ENCODE data around the gene CCDC167. TPM values are rescaled to one million over a fixed set of nuclear protein-coding genes. Genes with fewer than 3 reads are reported as not detected.

CCDC167 gene
- total RNA-seq, 1 donor from 2014 or later, result 29.7 TPM

- FAIRE-seq (no peak), DNase-seq (ENCODE audit: low read depth) (no peak)
- TF ChIP-seq CTCF (IDR thresholded peaks at IDR 0.05; ENCODE audit: insufficient read depth, low read length, severe bottlenecking), result no peak
- Histone ChIP-seq H3K27me3 (ENCODE audit: control insufficient read depth, insufficient read depth, low read length) (no peaks in the 10 kb centered on the region), H3K4me3 (ENCODE audit: low read depth, low read length) (no peak overlapping the region), H3K36me3 (ENCODE audit: control insufficient read depth, insufficient read depth, low read length) (no peaks in the 10 kb centered on the region)
Measured at GRCh38 chr6:37495244-37495934, 4.3 kb downstream of the CCDC167 start.

- Histone ChIP-seq H3K36me3 (ENCODE audit: control insufficient read depth, insufficient read depth, low read length) (no peaks in the 10 kb centered on the region), H3K27me3 (ENCODE audit: control insufficient read depth, insufficient read depth, low read length) (no peaks in the 10 kb centered on the region), H3K4me3 (ENCODE audit: low read depth, low read length) (no peak overlapping the region)
- DNase-seq (ENCODE audit: low read depth), result no peak
- no peak for FAIRE-seq
- no peak for TF ChIP-seq CTCF (IDR thresholded peaks at IDR 0.05; ENCODE audit: insufficient read depth, low read length, severe bottlenecking)
Measured at GRCh38 chr6:37493661-37493995, 6.1 kb downstream of the CCDC167 start.

GRCh38 chr6:37492991-37493660 lies 6.6 kb downstream of the CCDC167 start:
- Histone ChIP-seq H3K4me3 (ENCODE audit: low read depth, low read length) (no peak overlapping the region), H3K36me3 (ENCODE audit: control insufficient read depth, insufficient read depth, low read length) (no peaks in the 10 kb centered on the region), H3K27me3 (ENCODE audit: control insufficient read depth, insufficient read depth, low read length) (no peaks in the 10 kb centered on the region)
- FAIRE-seq, result no peak
- DNase-seq (ENCODE audit: low read depth), result no peak
- no peak for TF ChIP-seq CTCF (IDR thresholded peaks at IDR 0.05; ENCODE audit: insufficient read depth, low read length, severe bottlenecking)

GRCh38 chr6:37492236-37492972 lies 7.3 kb downstream of the CCDC167 start:
- H3K4me3 ChIP-seq (ENCODE audit: low read depth, low read length), result no peak overlapping the region
- TF ChIP-seq CTCF (IDR thresholded peaks at IDR 0.05; ENCODE audit: insufficient read depth, low read length, severe bottlenecking), result no peak
- DNase-seq (ENCODE audit: low read depth) (no peak), FAIRE-seq (no peak)
- H3K27me3 ChIP-seq (ENCODE audit: control insufficient read depth, insufficient read depth, low read length), result no peaks in the 10 kb centered on the region
- no peaks in the 10 kb centered on the region for H3K36me3 ChIP-seq (ENCODE audit: control insufficient read depth, insufficient read depth, low read length)

GRCh38 chr6:37491830-37492208 lies 7.9 kb downstream of the CCDC167 start:
- Histone ChIP-seq H3K4me3 (ENCODE audit: low read depth, low read length) (no peak overlapping the region), H3K36me3 (ENCODE audit: control insufficient read depth, insufficient read depth, low read length) (no peaks in the 10 kb centered on the region), H3K27me3 (ENCODE audit: control insufficient read depth, insufficient read depth, low read length) (no peaks in the 10 kb centered on the region)
- no peak for DNase-seq (ENCODE audit: low read depth)
- no peak for TF ChIP-seq CTCF (IDR thresholded peaks at IDR 0.05; ENCODE audit: insufficient read depth, low read length, severe bottlenecking)
- FAIRE-seq, result no peak

All from bronchial epithelial cell (primary cell).